SU-DHL-6 (cell line): ENCODE data around the gene OR7A17.

Experiments used
- H2AFZ ChIP-seq: fragments of 200-600 bp; sonication (generic); 2 replicates; pipeline ENCODE4 v1.6.1; 2014; ENCODE audit warnings: low read depth, mild to moderate bottlenecking, moderate library complexity, mixed read lengths, antibody characterized with exemption, low read length; ENCODE audit not compliant: severe bottlenecking
- H3F3A ChIP-seq: fragments of 200-600 bp; shearing (Covaris generic); 2 replicates; pipeline ENCODE4 v1.6.0; 2016; ENCODE audit warnings: antibody characterized with exemption, mild to moderate bottlenecking; ENCODE audit not compliant: insufficient read depth
- H3K27ac ChIP-seq: fragments of 200-600 bp; sonication (generic); 2 replicates; pipeline ENCODE4 v1.5.1; 2016; ENCODE audit warnings: low read depth, mild to moderate bottlenecking, low read length, moderate library complexity, mixed read lengths
- H3K27me3 ChIP-seq: fragments of 200-600 bp; sonication (generic), shearing (Covaris generic); 2 replicates; pipeline ENCODE4 v1.6.0; 2014; ENCODE audit warnings: mild to moderate bottlenecking, low read length
- H3K36me3 ChIP-seq: fragments of 200-600 bp; sonication (generic); 2 replicates; pipeline ENCODE4 v1.6.1; 2014; ENCODE audit warnings: mild to moderate bottlenecking, low read length, mixed read lengths
- H3K4me2 ChIP-seq: fragments of 300-600, 200-600 bp; shearing (Covaris generic), sonication (generic); 2 replicates; pipeline ENCODE4 v1.6.0; 2014; ENCODE audit warnings: low read length, low read depth, mild to moderate bottlenecking; ENCODE audit not compliant: poor library complexity, severe bottlenecking
- H3K4me3 ChIP-seq: fragments of 200-600 bp; sonication (generic); 2 replicates; pipeline ENCODE4 v1.5.1; 2014; ENCODE audit warnings: antibody characterized with exemption, low read length, mild to moderate bottlenecking, mixed read lengths; ENCODE audit not compliant: insufficient read depth, poor library complexity, severe bottlenecking
- H3K79me2 ChIP-seq: fragments of 200-600 bp; sonication (generic); 2 replicates; pipeline ENCODE4 v1.6.1; 2014; ENCODE audit warnings: mild to moderate bottlenecking, low read length, moderate library complexity; ENCODE audit not compliant: insufficient read depth
- H3K9ac ChIP-seq: fragments of 200-600 bp; sonication (generic); 2 replicates; pipeline ENCODE4 v1.7.0; 2014; ENCODE audit warnings: mild to moderate bottlenecking, low read length
- H3K9me2 ChIP-seq: fragments of 200-600 bp; sonication (generic); replicated peaks from 2 replicates; pipeline ENCODE4 v1.6.1; 2014; ENCODE audit warnings: low read length; ENCODE audit not compliant: insufficient read depth
- H3K9me3 ChIP-seq: fragments of 200-600 bp; sonication (generic); 2 replicates; pipeline ENCODE4 v1.6.1; 2014; ENCODE audit warnings: low read length, mixed read lengths; ENCODE audit not compliant: insufficient read depth
- H4K20me1 ChIP-seq: fragments of 200-600 bp; sonication (generic); 2 replicates; pipeline ENCODE4 v1.6.1; 2014; ENCODE audit warnings: low read depth, mild to moderate bottlenecking, antibody characterized with exemption, low read length, moderate library complexity, mixed read lengths
- EZH2phosphoT487 ChIP-seq: fragments of 200-600 bp; sonication (generic), shearing (Covaris generic); conservative IDR thresholded peaks from 2 replicates; pipeline ENCODE4 v1.6.1; 2018; ENCODE audit warnings: mild to moderate bottlenecking, antibody characterized with exemption, low read length, moderate library complexity, mixed read lengths
- TF ChIP-seq, protein P1 (sequence below): fragments of 200-600 bp; sonication (generic); IDR thresholded peaks from one replicate; pipeline ENCODE4 v1.5.1; 2017; ENCODE audit warnings: antibody characterized with exemption, mild to moderate bottlenecking, low read length, moderate library complexity; ENCODE audit not compliant: insufficient read depth, poor library complexity, severe bottlenecking

The OR7A17 gene

GRCh38 chr19:14843169-14843568 is 42.8 kb downstream of the OR7A17 start:
- Histone ChIP-seq H3F3A (no peaks in the 10 kb centered on the region), H3K27ac (no peak overlapping the region), H3K9me3 (no peaks in the 10 kb centered on the region), H3K9me2 (no peaks in the 10 kb centered on the region), H3K4me3 (no peak overlapping the region), H3K9ac (no peak overlapping the region), H3K4me2 (no peak overlapping the region), H3K79me2 (no peaks in the 10 kb centered on the region), H3K36me3 (no peaks in the 10 kb centered on the region), H4K20me1 (no peaks in the 10 kb centered on the region), H3K27me3 (no peaks in the 10 kb centered on the region), H2AFZ (no peak overlapping the region)
- no peak for TF ChIP-seq EZH2phosphoT487
- TF ChIP-seq, protein P1, sequence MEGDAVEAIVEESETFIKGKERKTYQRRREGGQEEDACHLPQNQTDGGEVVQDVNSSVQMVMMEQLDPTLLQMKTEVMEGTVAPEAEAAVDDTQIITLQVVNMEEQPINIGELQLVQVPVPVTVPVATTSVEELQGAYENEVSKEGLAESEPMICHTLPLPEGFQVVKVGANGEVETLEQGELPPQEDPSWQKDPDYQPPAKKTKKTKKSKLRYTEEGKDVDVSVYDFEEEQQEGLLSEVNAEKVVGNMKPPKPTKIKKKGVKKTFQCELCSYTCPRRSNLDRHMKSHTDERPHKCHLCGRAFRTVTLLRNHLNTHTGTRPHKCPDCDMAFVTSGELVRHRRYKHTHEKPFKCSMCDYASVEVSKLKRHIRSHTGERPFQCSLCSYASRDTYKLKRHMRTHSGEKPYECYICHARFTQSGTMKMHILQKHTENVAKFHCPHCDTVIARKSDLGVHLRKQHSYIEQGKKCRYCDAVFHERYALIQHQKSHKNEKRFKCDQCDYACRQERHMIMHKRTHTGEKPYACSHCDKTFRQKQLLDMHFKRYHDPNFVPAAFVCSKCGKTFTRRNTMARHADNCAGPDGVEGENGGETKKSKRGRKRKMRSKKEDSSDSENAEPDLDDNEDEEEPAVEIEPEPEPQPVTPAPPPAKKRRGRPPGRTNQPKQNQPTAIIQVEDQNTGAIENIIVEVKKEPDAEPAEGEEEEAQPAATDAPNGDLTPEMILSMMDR, result no peak

DNA sequence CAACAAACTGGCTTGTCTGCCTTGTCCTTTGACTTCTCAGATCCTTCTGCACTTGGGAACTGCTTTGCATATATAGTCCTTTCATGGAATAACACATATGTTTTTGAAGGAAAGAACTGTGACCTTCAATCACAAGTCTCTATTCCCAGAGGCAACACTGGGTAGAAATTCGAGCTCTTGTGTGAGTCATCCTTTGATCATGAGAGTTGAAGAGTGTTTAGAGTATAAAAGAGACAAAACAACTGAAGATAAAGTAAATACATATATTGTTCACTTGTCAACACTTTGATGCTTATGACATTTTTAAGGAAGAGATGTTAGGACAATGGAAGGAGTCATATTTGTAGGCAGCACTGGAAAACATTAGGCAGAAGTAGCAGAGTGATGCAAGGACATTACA is 45.7 kb downstream of the OR7A17 start:
- Histone ChIP-seq H3K9ac (no peak overlapping the region), H3K4me2 (no peak overlapping the region)
- no peak for TF ChIP-seq EZH2phosphoT487
- TF ChIP-seq, protein P1, result no peak

GRCh38 chr19:14837391-14837790 is 48.5 kb downstream of the OR7A17 start:
- H3K27ac ChIP-seq, result no peak overlapping the region
- no peaks in the 10 kb centered on the region for H3K36me3 ChIP-seq
- no peaks in the 10 kb centered on the region for H3K27me3 ChIP-seq
- H3K4me2 ChIP-seq, result no peak overlapping the region
- TF ChIP-seq, protein P1, result no peak
- TF ChIP-seq EZH2phosphoT487, result no peak
- H4K20me1 ChIP-seq, result no peaks in the 10 kb centered on the region
- H3K9me2 ChIP-seq, result no peaks in the 10 kb centered on the region
- H3K9me3 ChIP-seq, result no peaks in the 10 kb centered on the region
- H3F3A ChIP-seq, result no peaks in the 10 kb centered on the region
- H3K4me3 ChIP-seq, result no peak overlapping the region
- no peak overlapping the region for H2AFZ ChIP-seq
- H3K9ac ChIP-seq, result no peak overlapping the region
- no peaks in the 10 kb centered on the region for H3K79me2 ChIP-seq

More for the DNA sequence above, 45.7 kb downstream of the OR7A17 start:
- Histone ChIP-seq H3K9me2 (no peaks in the 10 kb centered on the region), H3K36me3 (no peaks in the 10 kb centered on the region), H3F3A (no peaks in the 10 kb centered on the region), H3K79me2 (no peaks in the 10 kb centered on the region), H4K20me1 (no peaks in the 10 kb centered on the region), H2AFZ (no peak overlapping the region), H3K27me3 (no peaks in the 10 kb centered on the region), H3K9me3 (no peaks in the 10 kb centered on the region), H3K4me3 (no peak overlapping the region), H3K27ac (no peak overlapping the region)

DNA sequence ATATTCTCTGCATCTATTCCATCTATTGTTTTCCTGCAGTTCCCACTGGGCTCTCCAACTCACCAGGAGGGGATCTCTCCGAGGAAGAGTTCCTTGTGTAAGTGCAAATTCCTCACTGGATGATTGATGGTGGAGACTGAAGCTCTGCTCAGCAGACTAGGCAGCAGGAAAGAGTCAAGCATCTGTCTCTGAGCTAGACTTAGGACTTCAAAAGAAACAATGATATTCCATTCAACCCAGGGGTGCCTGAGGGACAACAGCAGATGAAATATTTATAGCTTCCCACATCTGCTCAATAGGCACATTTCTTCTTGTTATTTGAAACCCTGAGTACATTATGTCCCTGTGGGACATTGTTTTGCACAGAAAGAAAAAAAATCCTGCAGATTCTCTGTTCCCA is 50.9 kb downstream of the OR7A17 start, which contains the start of the genes OR7A5 and OR7C1:
Gene OR7A5 (minus strand): TSS at position 175 of the 400 bp plus-strand sequence. CDS start 6,944 bp downstream, outside the sequence.
Gene OR7C1 (minus strand): TSS at position 175 of the 400 bp plus-strand sequence. CDS start 35,049 bp downstream, outside the sequence.
- TF ChIP-seq EZH2phosphoT487, result no peak
- TF ChIP-seq, protein P1, result no peak

More for the DNA sequence above, 50.9 kb downstream of the OR7A17 start, which contains the start of the genes OR7A5 and OR7C1:
- Histone ChIP-seq H3K4me2 (no peak within 1 kb of the TSS), H3K36me3 (no peaks in the 10 kb centered on the region), H3K79me2 (no peaks in the 10 kb centered on the region), H3K9me3 (no peaks in the 10 kb centered on the region), H3K9ac (no peak within 1 kb of the TSS), H3K4me3 (no peak within 1 kb of the TSS), H3K9me2 (no peaks in the 10 kb centered on the region), H2AFZ (no peak within 1 kb of the TSS), H4K20me1 (no peaks in the 10 kb centered on the region), H3K27me3 (no peaks in the 10 kb centered on the region), H3K27ac (no peak within 1 kb of the TSS), H3F3A (no peaks in the 10 kb centered on the region)
